Hematopoietic multipotent progenitor cell treated with erythropoietin and hydrocortisone succinate and interleukin-3 and kit ligand, for 8 days (in vitro differentiated cells): ENCODE measurements around the gene PRR5.
"Not testable (repeated sequence)": the region's sequence is repeated elsewhere in the genome, so short reads cannot be mapped to it uniquely, and the experiment has no call there.

Source experiments
- DNase-seq: peaks from one replicate; pipeline ENCODE4 v3.0.0-alpha.2; 2015

PRR5 gene

GRCh38 chr22:44676066-44676440 is 26.0 kb upstream of the PRR5 start:
- DNase-seq = not testable (repeated sequence)

GRCh38 chr22:44676441-44677352 is 25.3 kb upstream of the PRR5 start:
- DNase-seq = peak; percentile 97

- peak; percentile 21 for DNase-seq
These were observed 24.6 kb upstream of the PRR5 start for GRCh38 chr22:44677353-44677840.

DNA sequence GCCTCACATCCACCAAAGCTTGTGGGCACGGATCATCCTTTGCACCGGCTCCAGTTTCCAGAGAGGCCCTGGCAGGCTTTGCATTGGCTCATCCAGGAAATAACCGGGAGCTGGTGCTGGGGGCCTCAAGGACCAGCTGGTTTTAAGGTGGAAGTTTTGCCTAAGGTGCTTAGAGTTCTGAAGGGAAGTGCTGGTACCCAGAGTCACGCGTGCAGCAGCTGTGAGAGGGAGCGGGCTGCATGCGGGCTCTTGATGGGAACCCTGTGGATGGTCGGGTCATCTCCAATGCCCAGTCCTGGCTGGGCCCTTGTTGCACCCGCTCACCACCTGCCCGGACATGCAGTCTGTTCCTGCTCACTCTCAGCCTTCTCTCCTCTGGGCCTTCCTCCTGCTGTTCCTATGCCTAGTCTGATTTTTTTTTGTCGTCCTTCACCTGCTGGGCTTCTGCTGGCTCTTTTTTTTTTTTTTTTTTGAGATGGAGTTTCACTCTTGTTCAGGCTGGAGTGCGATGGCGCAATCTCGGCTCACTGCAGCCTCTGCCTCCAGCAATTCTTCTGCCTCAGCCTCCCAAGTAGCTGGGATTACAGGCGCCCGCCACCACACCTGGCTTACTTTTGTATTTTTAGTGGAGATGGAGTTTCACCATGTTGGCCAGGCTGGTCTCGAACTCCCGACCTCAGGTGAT is 24.0 kb upstream of the PRR5 start:
- DNase-seq = no peak

- DNase-seq = no peak
These were observed 23.3 kb upstream of the PRR5 start for GRCh38 chr22:44678556-44679305.

DNA sequence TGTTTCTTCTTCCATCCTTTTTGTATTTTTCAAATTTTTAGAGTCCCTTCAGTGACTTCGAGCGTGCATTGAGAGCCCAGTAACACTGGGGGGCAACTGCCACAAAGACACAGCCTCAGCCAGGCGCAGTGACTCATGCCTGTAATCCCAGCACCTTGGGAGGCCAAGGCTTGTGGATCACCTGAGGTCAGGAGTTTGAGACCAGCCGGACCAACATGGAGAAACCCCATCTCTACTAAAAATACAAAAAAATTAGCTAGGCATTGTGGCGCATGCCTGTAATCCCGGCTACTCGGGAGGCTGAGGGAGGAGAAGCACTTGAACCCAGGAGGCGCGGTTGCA is 22.7 kb upstream of the PRR5 start:
- not testable (repeated sequence) for DNase-seq

- no peak for DNase-seq
These were observed 21.9 kb upstream of the PRR5 start for GRCh38 chr22:44680058-44680457.

DNA sequence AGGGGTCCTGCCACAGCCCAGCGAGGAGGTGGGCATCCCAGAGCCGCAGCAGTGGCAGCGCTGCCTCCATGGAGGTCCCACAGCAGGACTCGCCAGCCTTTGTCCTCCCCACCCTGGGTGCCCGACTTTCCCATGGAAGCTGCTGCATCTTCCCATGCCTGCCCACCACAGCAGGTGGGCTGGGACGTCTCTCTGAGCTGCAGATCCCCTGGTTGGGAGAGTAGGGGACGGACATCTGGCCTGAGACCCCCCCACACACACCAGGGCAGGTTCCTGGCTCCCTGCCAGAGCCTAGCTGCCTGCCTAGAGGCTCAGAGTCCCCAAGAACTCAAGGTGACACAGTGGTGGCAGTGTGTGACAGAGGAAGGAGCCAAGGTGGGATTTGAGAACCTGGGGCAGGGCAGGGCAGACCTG is 21.5 kb upstream of the PRR5 start:
- no peak for DNase-seq

GRCh38 chr22:44682556-44683168 is 19.3 kb upstream of the PRR5 start:
- no peak for DNase-seq

DNA sequence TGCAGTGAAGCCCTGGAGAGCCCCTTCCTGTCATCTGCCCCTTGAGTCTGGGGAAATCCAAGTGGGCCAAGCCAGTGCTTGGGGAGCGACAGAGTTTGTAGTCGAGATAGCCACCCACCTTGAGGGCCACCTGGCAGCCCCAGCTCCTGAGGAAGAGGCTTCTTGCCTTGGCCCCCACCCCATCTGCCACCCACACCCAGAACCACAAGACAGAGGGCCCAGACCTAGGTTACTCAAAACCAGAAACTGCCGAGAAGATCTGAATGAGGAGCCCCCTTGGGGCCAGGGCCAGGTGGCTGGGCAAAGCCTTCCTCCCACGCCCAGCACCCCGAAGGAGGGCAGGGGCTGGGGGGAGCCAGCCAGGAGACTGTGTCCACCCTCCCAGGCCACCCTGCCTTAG is 18.8 kb upstream of the PRR5 start:
- DNase-seq = no peak

GRCh38 chr22:44683881-44684280 is 18.1 kb upstream of the PRR5 start:
- no peak for DNase-seq

GRCh38 chr22:44684506-44685383 is 17.3 kb upstream of the PRR5 start:
- DNase-seq = peak; percentile 94

DNA sequence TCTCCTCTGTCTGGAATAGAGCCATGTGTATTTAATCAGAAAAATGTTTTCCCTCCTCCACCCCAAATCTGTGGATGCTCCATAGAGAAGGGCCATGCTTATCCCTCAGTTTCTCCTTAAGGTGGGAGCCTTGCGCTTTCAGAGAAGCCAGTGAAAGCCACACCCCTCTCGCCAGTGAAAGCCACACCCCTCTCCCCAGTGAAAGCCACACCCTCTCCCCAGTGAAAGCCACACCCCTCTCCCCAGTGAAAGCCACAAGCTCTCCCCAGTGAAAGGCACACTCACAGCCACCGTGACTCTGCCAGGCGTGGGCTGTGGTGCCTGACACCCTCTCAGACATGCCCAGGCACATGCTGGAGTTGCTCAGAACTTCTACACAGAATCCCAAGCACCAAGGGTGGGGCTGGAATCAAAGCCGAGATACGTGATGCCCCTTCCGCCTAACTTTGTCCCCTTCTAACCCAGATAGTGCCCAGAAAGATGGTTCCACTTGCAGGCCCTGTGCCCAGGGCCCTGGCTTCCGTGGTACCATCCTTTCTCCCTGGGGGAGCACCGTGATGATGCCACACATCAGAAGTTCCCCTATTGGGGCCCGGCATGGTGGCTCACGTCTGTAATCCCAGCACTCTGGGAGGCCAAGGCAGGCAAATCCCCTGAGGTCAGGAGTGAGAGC is 16.5 kb upstream of the PRR5 start:
- DNase-seq = peak; percentile 88

GRCh38 chr22:44686873-44687600 is 15.0 kb upstream of the PRR5 start:
- no peak for DNase-seq

GRCh38 chr22:44689173-44689572 is 12.8 kb upstream of the PRR5 start:
- no peak for DNase-seq

- DNase-seq = no peak
These were observed 12.0 kb upstream of the PRR5 start for GRCh38 chr22:44689915-44690524.

DNA sequence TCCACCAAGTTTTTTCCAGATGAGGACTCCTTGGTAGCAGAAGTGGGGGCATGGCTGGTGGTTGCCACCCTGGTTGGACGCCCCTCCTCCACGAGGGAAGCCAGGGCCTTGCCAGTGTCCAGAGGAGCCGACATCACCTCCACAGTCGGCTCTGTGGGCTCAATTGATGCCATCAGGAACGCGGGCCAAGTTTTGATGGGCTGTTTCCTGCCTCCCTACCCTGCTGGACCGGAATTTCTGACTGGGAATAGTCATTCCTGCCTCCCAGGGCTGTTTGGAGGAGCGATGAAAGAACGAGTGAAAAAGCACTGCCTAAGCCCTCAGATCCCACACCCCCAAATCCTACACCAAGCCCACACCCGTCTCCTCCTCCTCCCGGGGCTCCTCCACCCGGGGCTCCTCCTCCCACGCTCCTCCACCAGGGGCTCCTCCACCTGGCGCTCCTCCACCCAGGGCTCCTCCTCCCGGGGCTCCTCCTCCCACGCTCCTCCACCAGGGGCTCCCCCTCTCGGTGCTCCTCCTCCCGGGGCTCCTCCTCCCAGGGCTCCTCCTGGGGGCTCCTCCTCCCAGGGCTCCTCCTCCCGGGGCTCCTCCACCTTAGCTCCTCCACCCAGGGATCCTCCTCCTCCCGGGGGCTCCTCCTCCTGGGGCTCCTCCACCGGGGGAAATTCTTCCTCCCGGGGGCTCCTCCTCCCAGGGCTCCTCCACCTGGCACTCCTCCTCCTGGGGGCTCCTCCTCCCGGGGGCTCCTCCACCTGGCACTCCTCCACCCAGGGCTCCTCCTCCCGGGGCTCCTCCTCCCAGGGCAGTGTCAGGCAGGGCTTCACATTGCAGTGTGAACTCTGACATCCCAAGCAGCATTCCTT is 10.0 kb upstream of the PRR5 start:
- no peak for DNase-seq

DNA sequence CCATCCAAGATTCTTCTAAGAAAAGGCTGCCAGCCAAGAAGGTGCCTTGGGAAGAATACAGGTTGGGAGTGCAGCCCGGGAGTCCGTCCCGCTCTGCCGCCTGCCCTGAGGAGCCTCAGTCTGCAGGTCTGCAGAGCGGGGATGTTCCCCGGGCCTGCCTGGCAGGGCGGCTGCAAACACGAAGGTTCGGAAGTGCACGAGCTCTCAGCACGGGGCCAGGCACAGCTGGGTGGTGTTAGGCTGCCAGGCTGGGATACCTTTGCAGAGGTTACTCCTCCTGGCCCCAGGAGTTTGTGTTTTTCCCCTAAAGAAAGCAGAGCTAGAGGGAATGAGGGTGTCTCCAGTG is 9.4 kb upstream of the PRR5 start:
- no peak for DNase-seq

- no peak for DNase-seq
These were observed 8.9 kb upstream of the PRR5 start for GRCh38 chr22:44693145-44693544.
